Effector CD8-positive, alpha-beta T cell (primary cell): ENCODE measurements around the gene KTI12.
"Not testable (repeated sequence)": the region's sequence is repeated elsewhere in the genome, so short reads cannot be mapped to it uniquely, and the experiment has no call there.

Experiments used
- DNase-seq: peaks from one replicate; lab custom pipeline; 2025; lab: John Stamatoyannopoulos, UW

Gene KTI12

GRCh38 chr1:52037909-52038308 lies 4.3 kb upstream of the KTI12 start:
- DNase-seq = no peak

- DNase-seq = no peak
These were observed 3.8 kb upstream of the KTI12 start for GRCh38 chr1:52037402-52037814.

GRCh38 chr1:52034050-52034384 lies 407 bp upstream of the KTI12 start:
- DNase-seq = no peak

GRCh38 chr1:52032785-52033131 lies 852 bp downstream of the KTI12 start:
- DNase-seq = no peak

GRCh38 chr1:52032124-52032784 lies 1.4 kb downstream of the KTI12 start:
- no peak for DNase-seq

- DNase-seq = not testable (repeated sequence)
These were observed 4.8 kb downstream of the KTI12 start for GRCh38 chr1:52028839-52029238.

- no peak for DNase-seq
These were observed 5.3 kb downstream of the KTI12 start for GRCh38 chr1:52028328-52028727.

GRCh38 chr1:52026278-52026677 lies 7.3 kb downstream of the KTI12 start:
- DNase-seq = no peak

GRCh38 chr1:52022133-52022532 lies 11.5 kb downstream of the KTI12 start:
- DNase-seq = no peak

GRCh38 chr1:52008071-52008809 lies 25.4 kb downstream of the KTI12 start:
- no peak for DNase-seq

GRCh38 chr1:52007215-52008002 lies 26.2 kb downstream of the KTI12 start:
- DNase-seq = no peak

GRCh38 chr1:52006081-52006553 lies 27.5 kb downstream of the KTI12 start:
- not testable (repeated sequence) for DNase-seq

- DNase-seq = not testable (repeated sequence)
These were observed 28.1 kb downstream of the KTI12 start for GRCh38 chr1:52005548-52005947.

- DNase-seq = no peak
These were observed 29.7 kb downstream of the KTI12 start for GRCh38 chr1:52003877-52004276.

- DNase-seq = no peak
These were observed 31.3 kb downstream of the KTI12 start for GRCh38 chr1:52002038-52002917.

GRCh38 chr1:51998701-51999100 lies 34.9 kb downstream of the KTI12 start:
- DNase-seq = no peak

GRCh38 chr1:51997974-51998382 lies 35.6 kb downstream of the KTI12 start:
- DNase-seq = no peak

GRCh38 chr1:51990478-51990965 lies 43.1 kb downstream of the KTI12 start, which contains the start of gene RAB3B:
Gene RAB3B, minus strand, starts transcription at chr1:51990700. Its CDS starts 13,583 bp downstream, at chr1:51977117.
- peak; percentile 67 for DNase-seq

GRCh38 chr1:51989582-51990477 lies 43.8 kb downstream of the KTI12 start:
- no peak for DNase-seq

- DNase-seq = no peak
These were observed 45.4 kb downstream of the KTI12 start for GRCh38 chr1:51988254-51988653.
